ENCODE data around the gene GRB7.

Gene GRB7

DNA sequence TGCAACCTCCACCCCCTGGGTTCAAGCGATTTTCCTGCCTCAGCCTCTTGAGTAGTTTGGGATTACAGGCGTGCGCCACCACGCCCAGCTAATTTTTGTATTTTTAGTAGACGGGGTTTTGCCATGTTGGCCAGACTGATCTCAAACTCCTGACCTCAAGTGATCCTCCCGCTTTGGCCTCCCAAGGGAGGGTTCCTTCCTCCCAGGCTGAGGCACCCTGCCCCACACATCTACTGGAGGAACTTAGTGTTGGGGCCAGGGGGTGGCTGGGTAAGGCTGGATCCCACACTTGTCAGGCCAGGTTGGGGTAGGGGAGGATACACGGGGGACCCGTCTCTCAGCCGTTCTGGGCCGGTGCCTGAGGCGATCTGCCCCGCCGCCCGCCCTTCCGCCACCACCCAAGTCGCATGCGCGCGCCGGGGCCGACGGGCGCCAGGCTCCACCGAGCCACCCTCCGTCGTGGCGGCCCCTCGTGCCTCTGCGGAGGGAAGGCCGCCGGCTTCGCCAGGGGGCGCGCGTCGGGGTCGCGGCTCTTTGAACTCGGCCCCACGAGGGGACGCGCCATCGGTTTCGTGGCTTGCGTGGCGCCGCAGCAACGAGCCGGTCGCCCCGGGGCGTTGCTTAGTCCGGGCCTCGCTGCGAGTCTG, 15.9 kb downstream of the GRB7 start:
- no peak for DNase-seq

DNA sequence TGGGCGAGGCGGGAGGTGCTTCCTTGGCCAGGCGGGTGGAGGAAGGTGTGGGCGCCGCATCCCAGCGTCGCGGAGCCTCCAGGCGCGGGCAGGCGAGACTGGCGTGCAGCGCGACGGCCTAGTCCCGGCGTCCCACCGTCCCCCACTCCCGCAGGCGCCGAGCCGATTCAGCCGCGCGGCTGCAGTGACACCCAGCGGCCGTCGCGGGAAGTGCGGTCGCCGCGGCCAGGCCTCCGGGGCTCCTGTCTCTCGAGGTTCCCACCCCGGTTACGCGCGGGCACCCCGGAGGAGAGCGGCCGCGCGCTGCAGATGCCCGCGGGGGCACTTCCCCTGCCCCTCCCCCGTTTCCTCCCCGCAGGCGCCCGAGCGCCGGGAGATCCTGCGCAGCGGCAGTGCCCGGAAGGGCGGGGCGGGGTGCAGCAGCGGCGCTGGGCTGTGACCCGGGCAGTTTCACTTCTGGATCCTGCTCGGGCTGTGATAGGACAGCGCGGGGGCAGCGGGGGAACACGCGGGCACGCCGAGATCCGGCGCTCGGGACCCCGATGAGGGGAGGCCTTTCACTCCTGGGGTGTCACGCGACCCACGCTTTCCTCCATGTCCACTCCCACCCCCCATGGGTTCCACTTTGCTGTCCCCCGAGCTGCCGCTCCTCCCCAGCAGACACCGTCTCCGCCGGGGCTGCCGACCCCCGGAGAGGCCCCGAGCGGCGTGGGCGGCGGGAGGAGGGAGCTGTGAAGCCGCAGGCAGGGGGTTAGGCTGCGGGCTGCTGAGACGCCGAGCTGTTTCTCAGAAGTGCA, 16.6 kb downstream of the GRB7 start:
- peak; percentile 94 for DNase-seq

DNA sequence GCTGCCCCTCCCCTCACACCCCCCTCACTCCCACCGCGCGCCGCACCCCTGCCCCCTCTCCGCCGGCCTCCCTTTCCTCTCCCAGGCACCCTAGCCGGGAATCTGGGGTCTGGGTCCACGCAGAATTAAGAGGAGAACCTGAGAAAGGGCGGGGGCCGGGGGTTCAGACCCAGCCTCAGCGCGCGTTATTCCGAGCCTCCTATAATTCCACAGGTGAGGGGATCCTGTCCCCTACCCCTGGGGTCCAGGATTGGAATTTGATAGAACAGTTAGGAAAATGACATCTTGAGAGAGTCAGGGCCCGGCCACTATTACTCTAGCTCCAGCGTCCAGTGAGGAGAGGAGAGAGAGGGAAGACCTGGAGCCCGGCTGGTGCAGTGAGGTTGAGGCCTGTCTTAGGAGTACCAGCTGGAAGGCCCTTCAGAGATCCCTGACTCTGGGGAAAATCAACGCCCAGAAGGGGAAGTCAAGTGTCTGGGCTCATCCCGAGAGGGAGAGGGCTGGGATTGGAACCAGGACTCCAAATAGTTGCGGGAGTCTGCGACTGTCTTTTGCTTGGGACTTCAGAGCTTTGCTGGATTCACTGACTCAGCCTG, 17.3 kb downstream of the GRB7 start:
- DNase-seq, result no peak

DNA sequence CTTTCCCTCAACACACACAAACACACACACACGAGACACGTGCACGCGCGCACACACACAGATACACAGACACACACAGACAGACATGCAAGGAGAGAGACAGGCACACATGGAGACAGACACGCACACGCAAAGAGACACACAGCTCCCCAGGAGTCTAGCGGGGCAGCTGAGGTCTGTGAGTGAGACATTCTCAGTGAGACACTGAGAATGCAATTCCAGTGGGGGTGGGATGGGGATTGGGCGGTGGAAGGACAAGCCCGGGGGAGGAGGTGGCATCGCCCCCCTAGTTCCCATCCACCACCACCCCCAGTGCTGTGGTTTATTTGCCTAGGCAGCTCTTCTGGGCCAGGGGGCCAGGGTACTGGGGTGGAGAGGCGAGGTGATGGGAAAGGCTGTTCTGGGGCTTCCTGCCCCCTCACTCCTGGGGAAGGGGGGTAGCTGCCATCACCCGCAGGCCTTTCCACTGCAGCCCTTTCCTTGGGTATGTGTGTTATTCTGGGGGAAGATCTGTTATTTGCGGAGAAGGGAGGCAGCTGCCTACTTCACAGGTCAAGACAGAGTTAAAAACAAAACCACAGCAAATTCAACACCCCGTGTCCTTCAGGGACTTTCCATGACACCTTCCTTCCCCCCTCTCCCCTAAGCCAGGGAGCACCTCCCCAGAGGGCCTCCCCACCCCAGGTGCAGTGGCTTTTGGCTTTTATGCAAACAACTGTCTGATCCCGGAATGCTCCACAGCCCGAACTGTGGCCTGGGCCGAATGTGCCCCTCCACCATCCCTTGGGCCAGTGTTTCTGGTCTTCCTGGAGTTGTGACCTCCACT, 18.0 kb downstream of the GRB7 start:
- DNase-seq, result no peak

DNA sequence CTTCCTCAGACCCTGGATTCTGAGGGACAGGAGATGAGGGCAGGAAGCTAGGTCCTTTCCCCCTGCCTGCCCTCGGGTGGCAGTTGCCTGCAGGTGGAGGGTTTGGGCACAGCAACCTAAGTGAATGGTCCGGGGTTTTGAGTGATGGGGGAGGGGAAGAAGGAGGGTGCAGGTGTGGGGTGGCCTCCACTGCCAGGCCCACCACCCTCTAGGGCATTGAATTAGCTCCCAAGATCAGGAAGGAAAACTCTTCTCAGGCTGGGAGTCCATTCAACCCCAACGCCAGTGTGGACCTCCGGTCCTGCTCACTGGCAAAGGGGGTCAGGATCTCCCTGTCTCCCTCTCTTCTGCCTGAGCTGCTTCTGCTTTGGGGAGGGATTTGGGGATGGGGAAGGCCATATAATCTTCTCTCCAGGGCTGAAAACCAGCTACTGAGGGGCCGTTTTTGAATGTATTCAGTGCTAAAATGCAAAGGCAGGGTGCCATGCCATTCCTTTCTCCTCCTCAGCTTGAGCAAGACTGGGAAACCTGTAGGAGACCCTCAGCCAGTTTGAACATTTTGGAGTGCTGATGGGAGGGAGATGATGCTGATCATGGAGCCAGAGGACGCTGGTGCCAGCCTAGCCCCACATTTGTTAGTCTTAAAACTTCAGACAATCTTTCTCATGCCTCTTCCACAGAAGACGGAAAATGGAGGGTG, 18.8 kb downstream of the GRB7 start:
- DNase-seq, result no peak

DNA sequence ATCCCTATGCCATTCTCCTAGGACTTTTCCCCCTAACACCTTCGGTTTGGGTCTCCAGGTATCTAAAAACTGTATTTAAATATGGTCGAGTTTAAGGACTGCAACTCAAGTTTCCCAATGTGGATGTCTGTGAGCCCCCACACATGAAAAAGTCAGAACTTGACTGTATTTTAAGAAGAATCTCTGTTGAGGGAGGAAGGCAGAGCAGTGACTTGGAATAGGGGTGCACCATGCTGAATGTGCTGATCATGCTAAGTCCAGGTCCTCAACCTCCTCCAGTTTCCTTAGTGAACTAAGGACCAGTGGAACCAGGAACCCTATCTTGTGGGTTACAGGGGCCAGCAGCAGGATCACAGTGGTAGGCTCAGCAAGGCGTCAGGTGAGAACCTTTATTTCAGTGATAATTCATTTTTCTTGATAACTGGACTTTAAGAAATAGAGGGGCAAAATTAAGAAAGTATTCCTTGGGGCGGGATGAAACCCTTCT, 19.5 kb downstream of the GRB7 start:
- DNase-seq, result no peak

DNA sequence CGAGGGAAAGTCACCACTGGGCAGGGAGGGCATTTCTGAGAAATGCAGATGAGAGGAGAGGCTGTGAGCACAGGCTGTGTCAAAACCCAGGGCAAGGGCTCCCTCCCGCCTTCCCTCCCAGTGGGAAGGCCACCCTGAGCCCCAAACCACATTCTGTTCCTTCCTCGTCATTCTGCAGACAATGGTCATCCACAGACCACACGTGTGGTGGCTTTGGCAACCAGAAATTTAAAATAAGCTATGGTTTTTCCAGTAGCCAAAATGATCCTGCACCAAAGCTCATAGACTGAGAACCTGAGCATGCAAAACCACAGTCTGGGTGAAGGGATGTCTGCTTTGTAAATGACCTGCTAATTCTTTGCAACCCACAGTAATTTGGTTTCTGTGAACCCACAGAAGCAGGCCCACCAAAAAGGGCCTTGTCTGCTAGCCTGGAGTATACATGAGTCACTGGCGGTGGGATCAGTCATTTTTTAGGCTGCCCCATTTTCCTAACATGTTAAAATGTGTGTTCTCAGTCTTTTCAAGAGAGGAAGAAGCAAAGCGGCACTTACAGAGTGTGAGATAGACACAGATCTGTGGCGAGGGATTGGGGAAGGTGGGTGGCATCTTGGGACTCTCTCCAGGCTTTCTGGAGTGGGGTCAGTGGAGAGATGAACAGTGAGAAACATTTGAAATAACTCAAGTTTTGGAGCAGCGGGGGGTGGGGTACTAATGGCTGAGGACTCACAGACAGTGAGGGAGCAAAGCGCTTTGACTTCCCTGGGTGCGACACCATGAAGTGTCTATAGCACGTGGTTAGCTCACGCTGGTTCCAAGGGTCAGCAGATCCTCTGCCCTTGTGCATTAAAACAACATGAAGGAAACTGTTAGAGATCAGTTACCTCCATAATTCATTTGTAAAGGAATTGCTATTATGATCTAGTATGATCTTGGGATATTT, 20.5 kb downstream of the GRB7 start:
- DNase-seq, result peak; percentile 68

DNA sequence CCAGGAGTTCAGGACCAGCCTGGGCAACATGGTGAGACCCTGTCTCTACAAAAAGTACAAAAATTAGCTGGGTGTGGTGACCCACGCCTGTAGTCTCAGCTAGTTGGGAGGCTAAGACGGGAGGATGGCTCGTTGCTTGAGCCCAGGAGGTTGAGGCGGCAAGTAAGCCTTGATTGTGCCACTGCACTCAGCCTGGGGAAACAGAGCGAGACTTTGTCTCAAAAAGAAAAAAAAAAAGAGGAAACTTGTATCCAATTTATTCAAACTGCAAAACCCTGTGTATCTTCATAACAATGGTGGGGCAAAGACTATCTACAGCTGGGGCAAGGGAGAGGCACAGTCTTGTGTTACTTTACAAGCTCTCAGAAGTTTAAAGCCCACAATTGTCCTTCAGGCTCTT, 21.5 kb downstream of the GRB7 start:
- peak; percentile 27 for DNase-seq

DNA sequence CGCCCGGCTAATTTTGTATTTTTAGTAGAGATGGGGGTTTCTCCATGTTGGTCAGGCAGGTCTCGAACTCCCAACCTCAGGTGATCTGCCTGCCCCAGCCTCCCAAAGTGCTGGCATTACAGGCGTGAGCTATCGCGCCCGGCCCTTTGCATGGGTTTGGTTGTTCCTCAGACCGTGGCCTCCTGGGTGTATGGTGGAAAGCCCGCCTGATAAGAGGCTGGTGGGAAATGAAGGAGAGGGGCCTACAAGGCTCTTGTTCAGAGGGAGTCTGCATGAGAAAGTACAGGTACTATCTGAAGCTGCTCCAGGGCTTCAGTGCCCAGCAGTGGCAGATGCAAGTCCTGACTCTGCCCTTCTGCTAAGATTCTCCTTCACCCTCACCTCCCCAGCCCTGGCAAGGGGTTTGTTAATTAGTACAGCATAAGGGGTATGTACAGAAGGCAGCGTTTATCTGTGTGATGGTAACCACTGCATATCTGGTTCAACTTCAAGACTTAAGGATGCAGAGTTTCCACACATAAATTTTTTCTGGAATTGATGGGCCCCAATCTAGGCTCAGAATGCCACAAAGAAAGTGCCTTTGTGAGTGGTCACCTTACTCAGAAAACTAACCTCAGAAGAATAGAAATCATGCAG, 24.2 kb downstream of the GRB7 start:
- DNase-seq, result peak; percentile 49

DNA sequence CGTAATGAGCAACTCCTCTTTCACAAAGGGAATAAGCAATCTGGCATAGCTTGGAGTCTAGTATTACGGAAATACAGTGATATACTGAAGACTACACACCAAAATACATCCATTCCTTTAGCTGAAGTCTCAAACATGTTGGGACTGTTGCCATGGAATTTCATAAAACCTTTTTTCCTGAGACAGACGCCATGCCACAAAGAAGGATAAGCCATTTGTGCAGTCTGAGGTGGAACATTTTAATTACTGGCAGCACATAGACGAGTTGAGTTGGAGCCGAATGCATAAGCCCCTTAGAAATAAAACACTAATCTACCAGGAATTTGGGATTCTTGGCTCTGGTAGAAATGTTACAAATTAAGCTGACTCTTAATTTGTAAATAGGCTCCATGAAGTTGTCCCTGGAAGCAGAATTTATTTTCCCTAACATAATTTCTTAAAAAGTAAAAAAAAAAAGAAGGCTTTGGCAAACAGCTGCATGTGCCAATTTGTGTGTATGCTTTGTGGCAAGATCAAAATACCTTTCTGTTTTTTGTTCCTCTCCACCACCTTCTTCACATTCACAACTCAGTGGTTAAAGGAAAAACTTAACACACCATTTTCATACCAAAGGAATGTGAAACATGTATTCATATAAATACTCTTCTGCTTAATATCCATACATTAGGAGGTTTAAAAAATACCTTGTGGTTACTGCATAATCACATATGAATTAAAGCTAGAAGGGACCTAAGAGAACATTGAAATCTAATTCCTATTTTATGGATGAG, 25.5 kb downstream of the GRB7 start:
- DNase-seq, result peak; percentile 6

DNA sequence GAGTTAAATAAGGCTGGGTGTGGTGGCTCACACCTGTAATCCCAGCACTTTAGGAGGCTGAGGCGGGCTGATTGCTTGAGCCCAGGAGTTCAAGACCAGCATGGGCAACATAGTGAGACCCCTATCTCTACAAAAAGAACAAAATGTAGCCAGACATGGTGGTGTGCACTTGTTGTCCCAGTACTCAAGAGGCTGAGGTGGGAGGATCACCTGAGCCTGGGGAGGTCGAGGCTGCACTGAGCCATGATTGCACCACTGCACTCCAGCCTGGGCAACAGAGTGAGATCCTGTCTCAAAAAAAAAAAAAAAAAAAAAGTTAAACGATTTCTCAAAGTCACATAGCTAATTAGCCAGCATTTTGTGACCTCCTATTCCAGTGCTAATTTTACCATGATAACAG, 26.4 kb downstream of the GRB7 start:
- DNase-seq, result peak; percentile 23

DNA sequence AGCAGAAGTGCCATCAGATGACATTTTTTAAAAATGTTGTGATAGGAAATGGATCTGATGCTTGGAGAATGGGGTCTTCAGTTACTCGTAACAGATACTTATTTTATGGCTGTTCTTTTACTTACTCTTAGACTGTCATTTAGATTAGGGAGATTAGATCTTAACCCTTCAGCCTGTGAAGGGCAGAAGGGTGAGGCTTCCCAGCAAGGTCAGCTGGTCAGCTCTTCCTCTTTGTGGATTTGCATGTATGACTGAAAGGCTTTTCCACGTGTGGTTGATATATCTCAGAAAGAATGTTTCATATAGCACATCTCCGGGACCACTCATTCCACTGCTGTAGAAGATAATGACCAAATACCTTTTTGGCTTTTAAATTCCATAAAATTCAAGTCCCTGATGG, 27.4 kb downstream of the GRB7 start:
- peak; percentile 12 for DNase-seq

DNA sequence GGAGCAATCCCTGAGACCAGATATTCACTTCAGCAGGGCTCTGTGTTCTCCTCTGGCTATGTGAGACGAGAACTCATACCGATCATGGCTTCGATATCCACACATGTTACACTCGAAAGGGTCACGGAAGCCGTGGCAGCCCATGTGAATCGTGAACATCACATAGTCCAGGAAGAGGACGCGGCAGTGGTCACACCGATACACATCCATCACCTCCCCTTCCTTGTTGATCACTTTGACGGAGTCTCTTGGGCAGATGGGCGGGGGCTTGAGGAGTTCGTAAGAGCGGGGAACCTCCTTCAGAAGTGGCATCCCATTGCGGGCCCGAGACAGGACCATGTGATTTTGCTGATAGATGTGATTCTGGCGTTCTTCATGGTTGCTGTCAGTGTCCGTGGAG, 28.0 kb downstream of the GRB7 start:
- DNase-seq, result peak; percentile 48

DNA sequence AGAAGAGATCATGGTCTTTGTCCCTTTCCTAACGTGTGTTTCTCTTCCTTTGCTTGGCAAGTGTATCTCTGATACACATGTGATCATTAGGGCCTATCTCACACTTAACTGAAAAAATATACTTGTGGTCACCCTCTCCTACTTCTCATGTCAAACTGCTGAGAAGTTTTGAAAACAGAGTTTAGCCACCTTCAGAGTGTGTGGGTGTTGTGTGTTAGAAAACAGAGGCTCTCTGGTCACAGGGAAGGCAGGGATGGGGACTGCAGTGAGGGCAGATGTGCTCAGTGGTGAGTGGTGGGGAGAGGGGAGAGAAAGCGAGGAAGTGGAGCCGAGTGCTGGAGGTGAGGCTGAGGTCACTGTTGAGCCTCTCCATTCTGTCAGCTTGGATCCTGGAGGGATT, 29.4 kb downstream of the GRB7 start:
- DNase-seq, result peak; percentile 33

DNA sequence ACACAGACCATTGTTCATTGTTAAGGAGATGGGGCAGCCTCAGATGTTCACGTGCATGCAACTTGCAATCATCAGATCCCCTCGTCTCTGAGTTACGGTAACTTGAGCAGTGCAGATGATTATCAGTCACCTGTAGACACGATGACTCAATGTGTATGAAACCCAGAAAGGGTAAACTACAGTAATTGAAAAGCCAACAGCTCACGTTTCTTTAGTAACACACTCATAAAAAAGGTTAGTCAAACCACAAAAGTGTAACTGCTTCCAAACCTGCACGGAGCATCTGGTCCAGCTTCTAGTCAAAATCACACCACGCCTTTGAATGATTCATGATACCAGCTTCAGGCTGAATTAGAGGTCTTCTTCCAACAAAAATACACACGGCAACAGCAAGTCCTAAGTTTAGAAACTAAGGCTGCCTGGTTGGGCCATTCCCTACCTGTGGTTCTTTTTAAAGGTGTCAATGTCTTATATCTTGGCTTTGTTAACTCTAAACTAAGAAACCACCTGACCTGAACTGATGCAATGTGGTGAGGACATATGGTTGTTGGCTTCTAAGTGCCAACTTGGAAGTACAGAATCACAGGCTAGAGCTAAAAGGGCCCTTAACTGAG, 32.3 kb downstream of the GRB7 start:
- DNase-seq, result peak; percentile 81

DNA sequence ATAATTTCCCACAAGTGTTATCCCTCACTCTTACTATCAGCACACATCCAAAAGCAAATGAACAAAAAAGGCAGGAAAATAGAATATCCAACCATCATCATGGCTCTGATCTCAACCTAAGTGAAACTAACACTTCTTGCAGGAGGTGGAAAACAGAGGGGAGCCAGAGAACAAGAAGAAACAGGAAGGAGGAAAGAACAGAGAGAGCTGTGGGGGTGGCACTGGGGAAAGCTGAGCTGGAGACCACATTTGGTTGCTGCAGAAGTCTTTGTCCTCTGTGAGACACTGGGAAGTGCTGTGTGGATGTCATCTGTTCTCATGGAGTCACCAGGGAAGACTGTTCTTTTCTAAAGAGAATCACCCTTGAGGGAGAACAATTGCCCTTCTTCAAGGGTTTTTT, 34.7 kb downstream of the GRB7 start:
- DNase-seq, result no peak

DNA sequence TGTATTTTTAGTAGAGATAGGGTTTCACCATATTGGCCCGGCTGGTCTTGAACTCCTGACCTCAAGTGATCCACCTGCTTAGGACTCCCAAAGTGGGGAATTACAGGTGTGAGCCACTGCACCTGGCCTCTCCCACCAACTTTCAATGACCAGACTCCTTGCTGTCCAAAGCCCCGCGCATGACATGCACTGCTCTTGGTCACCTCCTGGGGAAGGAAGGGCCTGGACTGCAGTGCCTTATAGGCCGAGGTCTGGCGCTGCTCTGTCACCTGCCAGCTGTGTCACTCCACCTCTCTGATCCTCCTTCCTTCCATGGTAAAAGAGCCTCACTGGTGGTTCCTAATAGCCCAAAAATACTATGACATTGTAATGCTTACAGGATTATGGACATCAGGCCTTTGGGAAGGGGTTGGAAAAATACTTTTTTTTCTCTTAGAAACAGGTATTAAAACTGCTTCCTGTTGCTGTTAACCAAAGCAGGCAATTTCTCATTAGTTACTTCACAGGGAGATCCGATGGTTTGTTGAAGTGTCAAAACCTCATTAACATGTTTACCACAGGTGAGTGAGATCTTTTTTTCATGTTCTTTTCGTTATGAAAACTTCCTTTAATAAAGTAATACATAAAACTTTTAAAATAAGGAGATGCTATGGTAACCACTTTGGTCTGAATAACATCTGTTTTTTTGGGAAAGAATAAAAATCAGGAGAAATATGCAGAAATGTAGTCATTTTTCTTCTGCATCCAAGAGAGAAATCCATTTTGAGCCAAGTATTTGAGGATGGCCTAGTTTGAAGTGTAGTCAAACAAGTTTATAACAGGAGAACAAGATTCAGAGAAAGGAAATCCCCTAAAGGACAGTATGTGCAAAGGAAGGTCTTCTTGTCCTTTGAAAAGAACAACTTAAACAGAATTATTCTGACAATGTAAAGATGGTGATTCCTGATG, 35.5 kb downstream of the GRB7 start:
- DNase-seq, result no peak

DNA sequence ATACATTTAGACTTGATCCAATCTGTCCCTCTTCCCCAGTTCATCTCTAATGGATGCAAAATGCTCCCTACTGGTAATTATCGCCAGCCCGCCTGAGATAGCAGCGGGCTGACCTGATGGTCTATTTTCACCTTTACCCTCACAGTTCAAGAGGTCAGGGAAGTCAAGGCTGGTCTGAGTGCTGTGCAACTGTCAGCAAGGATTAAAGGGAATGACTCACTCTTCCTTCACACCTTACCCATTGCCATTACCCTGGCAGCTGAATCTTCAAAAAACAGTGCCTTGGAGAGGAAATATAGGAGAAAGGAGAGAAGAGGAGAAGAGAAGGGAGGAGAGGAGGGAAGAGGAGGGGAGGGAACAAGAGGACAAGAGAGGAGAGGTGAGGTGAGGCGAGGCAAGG, 36.3 kb downstream of the GRB7 start:
- peak; percentile 81 for DNase-seq
